Right ventricle myocardium inferior (tissue), 1 donor: ENCODE results near the gene FOXI3. TPM values are rescaled to one million over a fixed set of nuclear protein-coding genes. Genes with fewer than 3 reads are reported as not detected.
"Not testable (repeated sequence)": the region's sequence is repeated elsewhere in the genome, so short reads cannot be mapped to it uniquely, and the experiment has no call there.

Source experiments
- ATAC-seq: fragments of 200-7000 bp; cut with Tn5 transposase; one replicate; pipeline ENCODE4 v1.9.1; 2020; ENCODE audit warnings: mild to moderate bottlenecking, moderate library complexity
- DNase-seq: peaks from one replicate; pipeline ENCODE4 v3.0.0; 2021; ENCODE audit errors: missing footprints
- intact Hi-C: fragments of 100-400 bp; cut with DNase I; formaldehyde crosslinking; loops from one replicate; pipeline ENCODE4 v1.11.0; 2022
- total RNA-seq: library from RNA; stranded (reverse); fragmentation: NEBNext Ultra II Directional; extraction: Animal tissue kit (Norgen Biotek cat#: 25700); gene quantifications from one replicate; pipeline ENCODE4 v1.2.1, GENCODE V29; 2021
- donor health status: DM: no; HTN: yes; CAD: no; lungs with severe emphysema.

The FOXI3 gene
- total RNA-seq, 1 donor from 2014 or later, result not detected

GRCh38 chr2:88443353-88443938 lies 9.0 kb downstream of the FOXI3 start:
- intact Hi-C loops, result no loop called here
- DNase-seq (no peak), ATAC-seq (no peak)

- DNase-seq (no peak), ATAC-seq (no peak)
- intact Hi-C loops, result no loop called here
These were observed 10.0 kb downstream of the FOXI3 start for GRCh38 chr2:88442473-88442872.

GRCh38 chr2:88442061-88442460 lies 10.4 kb downstream of the FOXI3 start:
- DNase-seq (no peak), ATAC-seq (no peak)
- intact Hi-C loops, result no loop called here

GRCh38 chr2:88437010-88437409 lies 15.5 kb downstream of the FOXI3 start:
- intact Hi-C loops, result no loop called here
- ATAC-seq (no peak), DNase-seq (no peak)

GRCh38 chr2:88429929-88430328 lies 22.6 kb downstream of the FOXI3 start:
- intact Hi-C loops, result no loop called here
- DNase-seq, result no peak
- no peak for ATAC-seq

- ATAC-seq (no peak), DNase-seq (no peak)
- intact Hi-C loops, result no loop called here
These were observed 28.8 kb downstream of the FOXI3 start for GRCh38 chr2:88423733-88424132.

GRCh38 chr2:88419051-88419450 lies 33.4 kb downstream of the FOXI3 start:
- ATAC-seq, intact Hi-C loops, DNase-seq: not testable (repeated sequence)

- intact Hi-C loops, result no loop called here
- no peak for ATAC-seq
- DNase-seq, result no peak
These were observed 36.4 kb downstream of the FOXI3 start for GRCh38 chr2:88416016-88416663.

GRCh38 chr2:88408870-88409269 lies 43.6 kb downstream of the FOXI3 start:
- DNase-seq, ATAC-seq, intact Hi-C loops: not testable (repeated sequence)

- intact Hi-C loops, result no loop called here
- DNase-seq (no peak), ATAC-seq (no peak)
These were observed 52.3 kb downstream of the FOXI3 start for GRCh38 chr2:88400037-88400767.

GRCh38 chr2:88398180-88398579 lies 54.3 kb downstream of the FOXI3 start:
- ATAC-seq, result no peak
- intact Hi-C loops, result no loop called here
- no peak for DNase-seq

Other genes with a start within 250 kb of the FOXI3 start
- gene EIF2AK3, start 174.8 kb upstream of the FOXI3 start, total RNA-seq, result 4.3 TPM
- gene RPIA, start 239.0 kb upstream of the FOXI3 start, total RNA-seq, result 15.8 TPM